Articular chondrocyte of knee joint (primary cell): ENCODE data around the gene HINT3. TPM values are rescaled to one million over a fixed set of nuclear protein-coding genes. Genes with fewer than 3 reads are reported as not detected.

Experiments used
- small RNA-seq: library from RNA; depleted of rRNA; stranded (forward); fragments of <200 nt; gene quantifications from one replicate; pipeline ENCODE3, GENCODE V24; 2012
- total RNA-seq: library from RNA; depleted of rRNA; stranded (reverse); fragments of >200 nt; gene quantifications from 2 replicates; pipeline ENCODE4 v1.2.3, GENCODE V29; 2012

The HINT3 gene
- total RNA-seq: 17.9 and 21.4 TPM in 2 replicates

DNA sequence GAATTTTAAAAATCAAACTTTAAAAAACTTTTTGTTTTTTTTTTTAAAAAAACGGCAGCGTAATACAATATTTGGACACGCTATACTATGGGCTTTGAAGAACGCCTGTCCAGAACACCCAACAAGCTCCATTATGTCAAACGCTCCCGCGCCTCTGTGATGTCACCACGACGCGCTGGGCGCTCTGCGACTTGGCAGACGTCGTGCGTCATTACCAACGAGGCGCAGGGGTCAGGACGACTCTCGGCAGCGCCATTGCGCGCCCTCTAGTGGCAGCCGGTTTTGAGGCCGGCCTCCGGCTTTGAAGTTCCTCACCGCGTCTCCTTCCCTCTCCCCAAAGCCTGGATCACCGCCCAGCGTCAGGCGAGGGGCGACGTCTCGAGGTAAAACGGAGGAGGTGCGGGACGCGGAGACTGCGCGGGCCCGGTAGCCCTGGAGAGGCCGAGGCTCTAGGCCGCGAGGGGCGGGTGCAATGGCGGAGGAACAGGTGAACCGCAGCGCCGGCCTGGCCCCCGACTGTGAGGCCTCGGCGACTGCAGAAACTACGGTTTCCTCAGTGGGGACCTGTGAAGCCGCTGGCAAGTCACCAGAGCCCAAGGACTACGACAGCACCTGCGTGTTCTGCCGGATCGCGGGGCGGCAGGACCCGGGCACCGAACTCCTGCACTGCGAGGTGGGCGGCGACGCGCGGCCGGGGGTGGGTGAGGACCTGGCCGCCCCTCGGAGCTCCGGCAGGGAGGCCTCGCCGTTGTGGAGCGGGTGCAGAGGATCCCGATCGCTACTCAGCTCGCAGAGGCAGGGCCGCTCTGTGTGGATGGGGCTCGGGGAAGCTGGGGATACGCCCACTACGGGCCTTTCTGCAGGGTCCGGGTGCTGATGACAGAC is at the start of gene HINT3:
Gene HINT3 (plus strand): TSS at position 265 of the 885 bp plus-strand sequence. CDS start 208 bp downstream, at position 473.

DNA sequence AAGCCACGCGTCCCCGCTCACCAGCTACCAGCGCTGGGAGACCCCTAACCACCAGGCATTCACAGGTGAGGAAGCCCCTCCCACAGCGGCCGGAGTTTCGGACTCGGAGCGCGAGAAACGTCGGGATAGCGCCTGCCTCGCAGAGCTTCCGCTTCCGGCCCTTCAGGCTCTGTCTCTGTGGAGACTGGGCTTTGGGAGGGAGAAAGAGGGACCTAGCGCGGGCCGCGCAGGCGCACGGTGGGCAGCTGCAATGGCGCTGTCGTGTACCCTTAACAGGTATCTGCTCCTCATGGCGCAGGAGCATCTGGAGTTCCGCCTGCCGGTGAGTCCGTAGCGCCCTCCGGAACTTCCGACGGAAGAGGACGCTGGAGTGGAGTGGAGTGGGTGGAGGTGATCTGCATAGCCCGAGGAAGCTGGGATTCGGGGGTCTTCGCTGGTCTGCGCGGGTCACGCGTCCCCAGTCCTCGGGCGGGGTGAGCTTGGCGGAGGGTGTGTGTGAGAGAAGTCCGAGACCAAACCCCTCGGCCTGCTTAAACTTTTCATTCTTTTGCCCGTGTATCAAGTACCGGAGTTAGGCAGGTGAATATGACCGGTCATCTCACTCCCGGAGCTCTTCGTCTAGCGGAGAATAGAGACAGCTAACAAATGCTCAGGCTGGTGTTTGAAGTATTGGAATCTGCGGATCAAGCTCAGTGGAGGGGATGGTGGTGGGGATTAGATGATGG is 29.9 kb downstream of the HINT3 start, which contains the start of gene TRMT11:
Gene TRMT11 (plus strand): TSS at position 240 of the 725 bp plus-strand sequence. CDS start 11 bp downstream, at position 251.

Small RNA genes within 50 kb of the gene (small RNA-seq; reads per million reads assigned to genes)
- gene RNA5SP216: not detected

Other genes starting within 250 kb of the HINT3 start
- gene HEY2, start 207.1 kb upstream of the HINT3 start, total RNA-seq: 0.26 and 0.86 TPM in 2 replicates
- gene NCOA7, start 165.8 kb upstream of the HINT3 start, total RNA-seq: 29.3 and 37.0 TPM in 2 replicates
- 30.5 and 42.9 TPM in 2 replicates for gene TRMT11, start 29.8 kb downstream of the HINT3 start, total RNA-seq